Measurements from ENCODE around the gene CDC42SE2.

The CDC42SE2 gene

GRCh38 chr5:131361677-131362315, 97.9 kb downstream of the CDC42SE2 start:
- no peak for TF ChIP-seq CTCF (IDR thresholded peaks at IDR 0.05; ENCODE audit: control extremely low read depth, extremely low read depth, low read depth, missing control alignments)
- ChIA-PET POLR2A (no interaction called here), CTCF (interaction anchor here (0.7 to 3.6 kb wide), 3 partner anchors 12 to 61 kb away, joined by 3 to 22 read pairs (median 9); no protein-coding TSS in a partner anchor)
- no peak for DNase-seq (ENCODE audit: extremely low spot score)

GRCh38 chr5:131363811-131364506, 100.1 kb downstream of the CDC42SE2 start:
- no peak for TF ChIP-seq CTCF (IDR thresholded peaks at IDR 0.05; ENCODE audit: control extremely low read depth, extremely low read depth, low read depth, missing control alignments)
- DNase-seq (ENCODE audit: extremely low spot score) = no peak
- ChIA-PET POLR2A (no interaction called here), CTCF (interaction anchor here (1.2 to 3.6 kb wide), 4 partner anchors 10 to 18 kb away, joined by 3 to 22 read pairs (median 10); no protein-coding TSS in a partner anchor)

GRCh38 chr5:131364507-131365050, 100.7 kb downstream of the CDC42SE2 start:
- DNase-seq (ENCODE audit: extremely low spot score) = no peak

GRCh38 chr5:131366428-131366827, 102.6 kb downstream of the CDC42SE2 start:
- POLR2A ChIA-PET = no interaction called here
- TF ChIP-seq CTCF (IDR thresholded peaks at IDR 0.05; ENCODE audit: control extremely low read depth, extremely low read depth, low read depth, missing control alignments) = no peak
- CTCF ChIA-PET = interaction anchor here (2.0 to 3.5 kb wide), 2 partner anchors 12 to 16 kb away, joined by 11 to 16 read pairs; no protein-coding TSS in a partner anchor
- DNase-seq (ENCODE audit: extremely low spot score) = no peak

More at GRCh38 chr5:131364507-131365050, 100.7 kb downstream of the CDC42SE2 start:
- POLR2A ChIA-PET = no interaction called here
- CTCF ChIA-PET = interaction anchor here (1.0 to 3.5 kb wide), 3 partner anchors 8 to 18 kb away, joined by 3 to 16 read pairs (median 4); no protein-coding TSS in a partner anchor
- no peak for TF ChIP-seq CTCF (IDR thresholded peaks at IDR 0.05; ENCODE audit: control extremely low read depth, extremely low read depth, low read depth, missing control alignments)

- POLR2A ChIA-PET = no interaction called here
- CTCF ChIA-PET = interaction anchor here (2.0 to 3.5 kb wide), 2 partner anchors 11 to 15 kb away, joined by 11 to 16 read pairs; no protein-coding TSS in a partner anchor
- TF ChIP-seq CTCF (IDR thresholded peaks at IDR 0.05; ENCODE audit: control extremely low read depth, extremely low read depth, low read depth, missing control alignments) = no peak
- DNase-seq (ENCODE audit: extremely low spot score) = no peak
Observed at GRCh38 chr5:131367219-131367860, 103.5 kb downstream of the CDC42SE2 start.

- ChIA-PET POLR2A (no interaction called here), CTCF (interaction anchor here (1.1 kb wide), 1 partner anchor 10 kb away, joined by 3 read pairs; no protein-coding TSS in a partner anchor)
- DNase-seq (ENCODE audit: extremely low spot score) = no peak
- TF ChIP-seq CTCF (IDR thresholded peaks at IDR 0.05; ENCODE audit: control extremely low read depth, extremely low read depth, low read depth, missing control alignments) = no peak
Observed at GRCh38 chr5:131368866-131369265, 105.0 kb downstream of the CDC42SE2 start.
